Measurements from ENCODE around the gene GPR37. TPM values are rescaled to one million over a fixed set of nuclear protein-coding genes. Genes with fewer than 3 reads are reported as not detected.

The GPR37 gene
- polyA plus RNA-seq, 2 of the 4 experiments (the other 2 are of a cell fraction) = 0.35 to 0.61 TPM

DNA sequence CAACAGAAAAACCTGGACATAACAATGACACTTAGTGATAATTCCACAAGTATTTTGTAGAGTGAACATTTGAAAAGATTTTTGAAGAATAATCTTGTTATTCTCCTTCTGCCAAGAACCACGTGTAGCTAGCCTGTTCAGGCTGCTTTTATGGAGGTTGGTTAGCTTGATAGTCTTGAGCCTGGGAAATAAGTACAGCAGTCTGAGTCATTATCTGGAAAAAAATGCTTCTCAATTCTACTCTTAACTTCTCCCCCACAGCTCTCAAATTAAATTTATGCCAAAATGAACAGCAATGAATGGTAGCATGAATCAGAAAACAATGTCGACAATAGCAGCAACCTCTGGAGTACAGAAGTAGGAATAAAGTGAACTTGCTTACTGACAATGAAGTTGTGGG lies 63.2 kb downstream of the GPR37 start (continued):
- TF ChIP-seq, protein P1, sequence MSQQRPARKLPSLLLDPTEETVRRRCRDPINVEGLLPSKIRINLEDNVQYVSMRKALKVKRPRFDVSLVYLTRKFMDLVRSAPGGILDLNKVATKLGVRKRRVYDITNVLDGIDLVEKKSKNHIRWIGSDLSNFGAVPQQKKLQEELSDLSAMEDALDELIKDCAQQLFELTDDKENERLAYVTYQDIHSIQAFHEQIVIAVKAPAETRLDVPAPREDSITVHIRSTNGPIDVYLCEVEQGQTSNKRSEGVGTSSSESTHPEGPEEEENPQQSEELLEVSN (IDR thresholded peaks at IDR 0.05; ENCODE audit: borderline replicate concordance, low read depth) = no peak
- TF ChIP-seq, protein P2, sequence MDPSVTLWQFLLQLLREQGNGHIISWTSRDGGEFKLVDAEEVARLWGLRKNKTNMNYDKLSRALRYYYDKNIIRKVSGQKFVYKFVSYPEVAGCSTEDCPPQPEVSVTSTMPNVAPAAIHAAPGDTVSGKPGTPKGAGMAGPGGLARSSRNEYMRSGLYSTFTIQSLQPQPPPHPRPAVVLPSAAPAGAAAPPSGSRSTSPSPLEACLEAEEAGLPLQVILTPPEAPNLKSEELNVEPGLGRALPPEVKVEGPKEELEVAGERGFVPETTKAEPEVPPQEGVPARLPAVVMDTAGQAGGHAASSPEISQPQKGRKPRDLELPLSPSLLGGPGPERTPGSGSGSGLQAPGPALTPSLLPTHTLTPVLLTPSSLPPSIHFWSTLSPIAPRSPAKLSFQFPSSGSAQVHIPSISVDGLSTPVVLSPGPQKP (IDR thresholded peaks at IDR 0.05; ENCODE audit: low read depth, low read length) = no peak

GRCh38 chr7:124701955-124702354 lies 63.6 kb downstream of the GPR37 start:
- WGBS (ENCODE audit: missing lambda C conversion rate) = 32% methylated on average over 2 of the region's 2 CpGs
- no peak overlapping the region for H3K4me3 ChIP-seq
- CTCF ChIA-PET = interaction anchor here (1.2 kb wide), 1 partner anchor 12 kb away, joined by 3 read pairs; no protein-coding TSS in a partner anchor
- TF ChIP-seq HDAC2 (IDR thresholded peaks at IDR 0.05) (no peak), MAX (IDR thresholded peaks at IDR 0.05) (no peak), NR3C1 (IDR thresholded peaks at IDR 0.05) (no peak), ZNF302 (CRISPR knock-in tag; IDR thresholded peaks at IDR 0.05) (no peak), FOSB (CRISPR knock-in tag; IDR thresholded peaks at IDR 0.05) (no peak), ZC3H11A (IDR thresholded peaks at IDR 0.05) (no peak), MYC (IDR thresholded peaks at IDR 0.05; ENCODE audit: borderline replicate concordance, low read length) (no peak), TP53 (CRISPR knock-in tag; IDR thresholded peaks at IDR 0.05) (no peak), KDM1A (IDR thresholded peaks at IDR 0.05; ENCODE audit: low read depth) (no peak), JUNB (IDR thresholded peaks at IDR 0.05) (no peak), BHLHE40 (IDR thresholded peaks at IDR 0.05; ENCODE audit: low read depth, low read length) (no peak), TFCP2L1 (CRISPR knock-in tag; IDR thresholded peaks at IDR 0.05) (no peak), EHF (CRISPR knock-in tag; IDR thresholded peaks at IDR 0.05) (no peak), CBX2 (IDR thresholded peaks at IDR 0.05; ENCODE audit: borderline replicate concordance, low read depth) (no peak), HOXB13 (CRISPR knock-in tag; IDR thresholded peaks at IDR 0.05; ENCODE audit: low read depth) (no peak), JUN (IDR thresholded peaks at IDR 0.05) (no peak), MAFK (IDR thresholded peaks at IDR 0.05; ENCODE audit: partially characterized antibody) (no peak)
- TF ChIP-seq, protein P2 (IDR thresholded peaks at IDR 0.05; ENCODE audit: low read depth, low read length) = no peak
- TF ChIP-seq, protein P3, sequence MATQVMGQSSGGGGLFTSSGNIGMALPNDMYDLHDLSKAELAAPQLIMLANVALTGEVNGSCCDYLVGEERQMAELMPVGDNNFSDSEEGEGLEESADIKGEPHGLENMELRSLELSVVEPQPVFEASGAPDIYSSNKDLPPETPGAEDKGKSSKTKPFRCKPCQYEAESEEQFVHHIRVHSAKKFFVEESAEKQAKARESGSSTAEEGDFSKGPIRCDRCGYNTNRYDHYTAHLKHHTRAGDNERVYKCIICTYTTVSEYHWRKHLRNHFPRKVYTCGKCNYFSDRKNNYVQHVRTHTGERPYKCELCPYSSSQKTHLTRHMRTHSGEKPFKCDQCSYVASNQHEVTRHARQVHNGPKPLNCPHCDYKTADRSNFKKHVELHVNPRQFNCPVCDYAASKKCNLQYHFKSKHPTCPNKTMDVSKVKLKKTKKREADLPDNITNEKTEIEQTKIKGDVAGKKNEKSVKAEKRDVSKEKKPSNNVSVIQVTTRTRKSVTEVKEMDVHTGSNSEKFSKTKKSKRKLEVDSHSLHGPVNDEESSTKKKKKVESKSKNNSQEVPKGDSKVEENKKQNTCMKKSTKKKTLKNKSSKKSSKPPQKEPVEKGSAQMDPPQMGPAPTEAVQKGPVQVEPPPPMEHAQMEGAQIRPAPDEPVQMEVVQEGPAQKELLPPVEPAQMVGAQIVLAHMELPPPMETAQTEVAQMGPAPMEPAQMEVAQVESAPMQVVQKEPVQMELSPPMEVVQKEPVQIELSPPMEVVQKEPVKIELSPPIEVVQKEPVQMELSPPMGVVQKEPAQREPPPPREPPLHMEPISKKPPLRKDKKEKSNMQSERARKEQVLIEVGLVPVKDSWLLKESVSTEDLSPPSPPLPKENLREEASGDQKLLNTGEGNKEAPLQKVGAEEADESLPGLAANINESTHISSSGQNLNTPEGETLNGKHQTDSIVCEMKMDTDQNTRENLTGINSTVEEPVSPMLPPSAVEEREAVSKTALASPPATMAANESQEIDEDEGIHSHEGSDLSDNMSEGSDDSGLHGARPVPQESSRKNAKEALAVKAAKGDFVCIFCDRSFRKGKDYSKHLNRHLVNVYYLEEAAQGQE (IDR thresholded peaks at IDR 0.05) = no peak
- TF ChIP-seq, protein P1 (IDR thresholded peaks at IDR 0.05; ENCODE audit: borderline replicate concordance, low read depth) = no peak
- FAIRE-seq (no peak), DNase-seq (ENCODE audit: low read depth in 1 of 2, low spot score in 1 of 2) (no peak), ATAC-seq (no peak)
- H3K27ac ChIP-seq = no peak overlapping the region
- POLR2A ChIA-PET = no interaction called here
- H3K4me2 ChIP-seq = no peak overlapping the region
- no peaks in the 10 kb centered on the region for H3K9me3 ChIP-seq
- no peaks in the 10 kb centered on the region for H3K4me1 ChIP-seq
